HepG2 (cell line): ENCODE data around the gene RRP12. TPM values are rescaled to one million over a fixed set of nuclear protein-coding genes. Genes with fewer than 3 reads are reported as not detected.
A peak's percentile ranks its signal among the peaks of the same experiment; 100 is the strongest.

Experiments
- CEBPB ChIP-seq: IDR thresholded peaks from 2 replicates; pipeline ENCODE4 v1.6.1; 2011; ENCODE audit warnings: low read depth, low read length, improper control_type of control experiment, borderline replicate concordance
- DNMT3B ChIP-seq: conservative IDR thresholded peaks from 2 replicates; pipeline ENCODE4 v1.6.1; 2016; ENCODE audit warnings: missing biosample characterization, control low read depth
- JUND ChIP-seq: sonication (generic); formaldehyde crosslinking; IDR thresholded peaks from 2 replicates; pipeline ENCODE4 v1.8.0; 2022; ENCODE audit warnings: mild to moderate bottlenecking, missing genetic modification reagents
- MYC ChIP-seq: sonication (generic); formaldehyde crosslinking; IDR thresholded peaks from 2 replicates; pipeline ENCODE4 v1.9.0; 2021; ENCODE audit warnings: missing genetic modification reagents, borderline replicate concordance
- NFKB2 ChIP-seq: sonication (generic); formaldehyde crosslinking; IDR thresholded peaks from 2 replicates; pipeline ENCODE4 v1.4.0; 2020; ENCODE audit warnings: missing genetic modification reagents, borderline replicate concordance
- RAD21 ChIP-seq: fragments of 450-650 bp; formaldehyde crosslinking; IDR thresholded peaks from 2 replicates; pipeline ENCODE4 v1.5.0; 2020; ENCODE audit warnings: mild to moderate bottlenecking
- REST ChIP-seq, 2 experiments: IDR thresholded peaks; 2 replicates each; pipeline ENCODE4 v1.6.1; 2011 to 2012; ENCODE audit warnings: low read length in 2 of 2, borderline replicate concordance in 1 of 2, low read depth in 1 of 2, mild to moderate bottlenecking in 1 of 2, moderate library complexity in 1 of 2
- TMF1 ChIP-seq: sonication (generic); formaldehyde crosslinking; IDR thresholded peaks from 2 replicates; pipeline ENCODE4 v1.8.1; 2022; ENCODE audit warnings: low read depth, missing genetic modification reagents
- ZBTB8A ChIP-seq: sonication (generic); formaldehyde crosslinking; IDR thresholded peaks from 2 replicates; pipeline ENCODE4 v1.4.0; 2020; ENCODE audit warnings: mild to moderate bottlenecking, low read depth, missing genetic modification reagents, borderline replicate concordance
- ZMAT3 ChIP-seq: sonication (generic); formaldehyde crosslinking; conservative IDR thresholded peaks from 2 replicates; pipeline ENCODE4 v1.7.0; 2021; ENCODE audit warnings: missing genetic modification reagents
- ZNF225 ChIP-seq: sonication (generic); formaldehyde crosslinking; IDR thresholded peaks from 2 replicates; pipeline ENCODE4 v1.4.0; 2020; ENCODE audit warnings: mild to moderate bottlenecking, missing genetic modification reagents
- ZNF232 ChIP-seq: sonication (generic); formaldehyde crosslinking; IDR thresholded peaks from 2 replicates; pipeline ENCODE4 v1.4.0; 2020; ENCODE audit warnings: missing genetic modification reagents, borderline replicate concordance
- ZNF737 ChIP-seq: sonication (generic); formaldehyde crosslinking; IDR thresholded peaks from 2 replicates; pipeline ENCODE4 v1.5.0; 2020; ENCODE audit warnings: missing genetic modification reagents, mild to moderate bottlenecking, borderline replicate concordance
- ZNF883 ChIP-seq: sonication (generic); formaldehyde crosslinking; IDR thresholded peaks from 2 replicates; pipeline ENCODE4 v1.5.1; 2020; ENCODE audit warnings: mild to moderate bottlenecking, missing genetic modification reagents; ENCODE audit errors: not compliant biosample characterization
- ZSCAN31 ChIP-seq: sonication (generic); formaldehyde crosslinking; IDR thresholded peaks from 2 replicates; pipeline ENCODE4 v1.5.0; 2020; ENCODE audit warnings: low read depth, mild to moderate bottlenecking, missing genetic modification reagents
- polyA plus RNA-seq, 8 experiments: library from polyadenylated mRNA; depleted of rRNA in 3 of 8; stranded (reverse) in 7 of 8; unstranded in 1 of 8; fragments of >200 nt; fragmentation: Illumina TruSeq in 4 of 8; extraction: Trizol in 4 of 8; gene quantifications; 2 replicates each; pipeline versions ENCODE4 v1.2.1 to v1.2.3, GENCODE V29; 2011 to 2016; ENCODE audit warnings: low read depth in 4 of 8, missing spikeins in 1 of 8, mixed read lengths in 1 of 8; ENCODE audit not compliant: insufficient read depth in 1 of 8
- total RNA-seq, 5 experiments: library from RNA; depleted of rRNA; stranded (reverse); fragments of >200 nt; fragmentation: Illumina TruSeq; extraction: Trizol; gene quantifications; 2 replicates each; pipeline ENCODE4 v1.2.3, GENCODE V29; 2016; ENCODE audit warnings: low read depth in 1 of 5
- TF ChIP-seq, protein P1 (sequence below): sonication (generic); formaldehyde crosslinking; IDR thresholded peaks from 2 replicates; pipeline ENCODE4 v1.4.0; 2020; ENCODE audit warnings: missing genetic modification reagents

Gene RRP12
- total and polyA plus RNA-seq, 2 of the 13 experiments (the other 11 are each of a cell fraction or from before 2014, with no cell fraction given), result 13.2 to 39.4 TPM

- TF ChIP-seq, protein P1, sequence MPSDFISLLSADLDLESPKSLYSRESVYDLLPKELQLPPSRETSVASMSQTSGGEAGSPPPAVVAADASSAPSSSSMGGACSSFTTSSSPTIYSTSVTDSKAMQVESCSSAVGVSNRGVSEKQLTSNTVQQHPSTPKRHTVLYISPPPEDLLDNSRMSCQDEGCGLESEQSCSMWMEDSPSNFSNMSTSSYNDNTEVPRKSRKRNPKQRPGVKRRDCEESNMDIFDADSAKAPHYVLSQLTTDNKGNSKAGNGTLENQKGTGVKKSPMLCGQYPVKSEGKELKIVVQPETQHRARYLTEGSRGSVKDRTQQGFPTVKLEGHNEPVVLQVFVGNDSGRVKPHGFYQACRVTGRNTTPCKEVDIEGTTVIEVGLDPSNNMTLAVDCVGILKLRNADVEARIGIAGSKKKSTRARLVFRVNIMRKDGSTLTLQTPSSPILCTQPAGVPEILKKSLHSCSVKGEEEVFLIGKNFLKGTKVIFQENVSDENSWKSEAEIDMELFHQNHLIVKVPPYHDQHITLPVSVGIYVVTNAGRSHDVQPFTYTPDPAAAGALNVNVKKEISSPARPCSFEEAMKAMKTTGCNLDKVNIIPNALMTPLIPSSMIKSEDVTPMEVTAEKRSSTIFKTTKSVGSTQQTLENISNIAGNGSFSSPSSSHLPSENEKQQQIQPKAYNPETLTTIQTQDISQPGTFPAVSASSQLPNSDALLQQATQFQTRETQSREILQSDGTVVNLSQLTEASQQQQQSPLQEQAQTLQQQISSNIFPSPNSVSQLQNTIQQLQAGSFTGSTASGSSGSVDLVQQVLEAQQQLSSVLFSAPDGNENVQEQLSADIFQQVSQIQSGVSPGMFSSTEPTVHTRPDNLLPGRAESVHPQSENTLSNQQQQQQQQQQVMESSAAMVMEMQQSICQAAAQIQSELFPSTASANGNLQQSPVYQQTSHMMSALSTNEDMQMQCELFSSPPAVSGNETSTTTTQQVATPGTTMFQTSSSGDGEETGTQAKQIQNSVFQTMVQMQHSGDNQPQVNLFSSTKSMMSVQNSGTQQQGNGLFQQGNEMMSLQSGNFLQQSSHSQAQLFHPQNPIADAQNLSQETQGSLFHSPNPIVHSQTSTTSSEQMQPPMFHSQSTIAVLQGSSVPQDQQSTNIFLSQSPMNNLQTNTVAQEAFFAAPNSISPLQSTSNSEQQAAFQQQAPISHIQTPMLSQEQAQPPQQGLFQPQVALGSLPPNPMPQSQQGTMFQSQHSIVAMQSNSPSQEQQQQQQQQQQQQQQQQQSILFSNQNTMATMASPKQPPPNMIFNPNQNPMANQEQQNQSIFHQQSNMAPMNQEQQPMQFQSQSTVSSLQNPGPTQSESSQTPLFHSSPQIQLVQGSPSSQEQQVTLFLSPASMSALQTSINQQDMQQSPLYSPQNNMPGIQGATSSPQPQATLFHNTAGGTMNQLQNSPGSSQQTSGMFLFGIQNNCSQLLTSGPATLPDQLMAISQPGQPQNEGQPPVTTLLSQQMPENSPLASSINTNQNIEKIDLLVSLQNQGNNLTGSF (CRISPR knock-in tag), result no peak
- no peak for TF ChIP-seq ZBTB8A (CRISPR knock-in tag)
- no peak for TF ChIP-seq CEBPB
- no peak for TF ChIP-seq ZNF737
- peak; percentile 75; the same call in 1 of the 2 replicates for TF ChIP-seq NFKB2
- TF ChIP-seq ZMAT3 (CRISPR knock-in tag), result no peak; the same call in 1 of the 2 replicates
- peak; percentile 47; the same call in 1 of the 2 replicates for TF ChIP-seq TMF1 (CRISPR knock-in tag)
- TF ChIP-seq JUND, result 0 out of 2 replicates have a peak, but pooled peaks have one; percentile 43
- TF ChIP-seq ZNF232 (CRISPR knock-in tag), result 0 out of 2 replicates have a peak, but pooled peaks have one; percentile 38
- no peak for TF ChIP-seq REST (IDR thresholded peaks at IDR 0.05; ENCODE audit: borderline replicate concordance in 1 of 2, low read depth in 1 of 2, low read length in 2 of 2)
- 0 out of 2 replicates have a peak, but pooled peaks have one; percentile 13 for TF ChIP-seq DNMT3B (CRISPR knock-in tag)
- TF ChIP-seq ZSCAN31 (CRISPR knock-in tag), result 0 out of 2 replicates have a peak, but pooled peaks have one; percentile 20
- TF ChIP-seq MYC (CRISPR knock-in tag), result peak; percentile 35; the same call in 1 of the 2 replicates
- no peak for TF ChIP-seq ZNF883 (CRISPR knock-in tag)
- peak; percentile 63; the same call in 1 of the 2 replicates for TF ChIP-seq ZNF225 (CRISPR knock-in tag)
- TF ChIP-seq RAD21 (CRISPR knock-in tag), result peak; percentile 51
These were observed 82.1 kb downstream of the RRP12 start, which contains the start of gene FRAT1 (continued) for GRCh38 chr10:97318772-97319651.
